IPS DF 19.7 (cell line): Measurements from ENCODE around the gene HSPA1A.
"Not testable (repeated sequence)": the region's sequence is repeated elsewhere in the genome, so short reads cannot be mapped to it uniquely, and the experiment has no call there.

Experiments
- DNase-seq: peaks from one replicate; pipeline ENCODE4 v3.0.0-alpha.2; 2013; ENCODE audit warnings: low read depth, low spot score

HSPA1A gene

DNA sequence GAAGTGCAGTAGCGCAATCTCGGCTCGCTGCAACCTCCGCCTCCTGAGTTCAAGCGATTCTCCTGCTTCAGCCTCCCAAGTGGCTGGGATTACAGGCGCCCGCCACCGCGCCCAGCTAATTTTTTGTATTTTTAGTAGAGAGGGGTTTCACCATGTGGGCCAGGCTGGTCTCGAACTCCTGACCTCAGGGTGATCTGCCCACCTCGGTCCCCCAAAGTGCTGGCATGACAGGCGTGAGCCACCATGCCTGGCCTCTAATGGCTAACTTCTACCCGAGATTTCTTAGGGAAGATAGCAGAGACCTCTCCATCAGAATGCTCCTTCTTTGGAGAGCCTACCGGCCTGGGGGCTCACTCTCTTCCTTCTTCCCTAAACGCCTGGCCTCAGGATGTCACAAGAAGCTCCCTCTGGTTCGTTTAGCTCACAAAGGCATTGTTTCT lies 48.8 kb downstream of the HSPA1A start:
- DNase-seq = not testable (repeated sequence)

DNA sequence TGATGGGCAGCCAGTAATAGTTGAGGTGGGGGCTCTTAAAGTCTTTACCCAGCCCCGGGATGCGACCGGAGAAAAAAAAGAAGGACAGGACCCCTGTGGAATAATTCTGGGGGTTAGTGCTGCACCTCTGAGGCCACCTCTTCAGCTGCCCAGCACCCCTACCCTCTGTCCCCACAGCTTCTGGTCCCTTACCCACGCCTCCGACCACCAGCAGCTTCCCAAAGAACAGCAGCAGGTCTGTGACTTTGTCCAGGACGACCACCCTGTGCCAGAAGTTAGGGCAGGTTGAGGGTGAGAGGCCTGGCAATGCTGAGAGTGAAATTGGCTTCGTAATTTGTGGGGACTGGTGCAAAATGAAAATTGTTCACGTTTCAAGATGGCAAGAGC lies 49.5 kb downstream of the HSPA1A start:
- no peak for DNase-seq

DNA sequence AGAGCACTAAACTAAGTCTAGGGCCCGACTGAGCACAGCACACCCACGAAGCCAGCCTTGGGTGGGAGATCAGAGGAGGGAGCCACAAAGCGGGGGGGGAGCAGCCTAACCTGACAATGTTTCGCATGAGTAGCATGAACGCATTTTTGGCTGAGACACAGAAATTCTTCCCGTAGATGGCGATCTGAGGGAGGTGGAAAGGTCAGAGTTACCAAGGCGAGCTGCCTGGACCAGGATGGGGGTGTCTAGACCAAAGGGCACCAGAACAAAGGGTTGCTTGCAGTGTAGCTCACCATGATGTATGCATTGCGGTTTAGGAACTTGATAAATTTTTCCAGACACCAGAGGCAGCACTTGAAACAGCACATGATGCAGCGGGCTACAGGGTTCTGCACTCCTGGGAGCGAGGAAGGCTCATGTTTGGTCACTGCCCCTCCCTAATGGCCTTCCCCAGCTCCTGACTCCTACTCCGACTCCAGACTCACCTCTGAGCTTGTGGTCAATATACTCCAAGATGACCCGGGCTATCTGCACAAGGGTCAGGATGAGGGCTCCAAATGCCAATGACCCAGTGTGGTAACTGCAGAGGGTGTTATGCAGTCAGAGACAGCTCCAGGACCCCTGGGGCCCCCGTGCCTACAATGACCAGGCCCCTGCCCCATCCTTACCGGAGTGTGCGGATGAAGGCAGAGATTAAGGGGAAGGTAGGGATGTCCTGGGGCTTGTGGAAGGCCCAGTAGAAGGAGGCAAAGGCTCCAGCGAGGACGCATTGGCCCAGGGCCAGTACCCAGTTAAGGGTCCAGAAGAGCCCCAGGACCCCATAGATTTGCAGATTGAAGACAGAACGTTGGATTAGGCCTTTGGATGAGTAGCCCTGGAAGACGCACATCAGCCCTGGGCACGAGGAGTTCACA lies 50.1 kb downstream of the HSPA1A start:
- DNase-seq = no peak
